HT-29 (cell line): Measurements from ENCODE around the gene IPO9. TPM values are rescaled to one million over a fixed set of nuclear protein-coding genes. Genes with fewer than 3 reads are reported as not detected.

Experiments used
- small RNA-seq: library from RNA; depleted of rRNA; stranded (forward); fragments of <200 nt; gene quantifications from one replicate; pipeline ENCODE3, GENCODE V24; 2014
- total RNA-seq: library from RNA; depleted of rRNA; stranded (reverse); fragments of >200 nt; shearing (Covaris generic); gene quantifications from 2 replicates; pipeline ENCODE4 v1.2.3, GENCODE V29; 2014; rRNA removed

The IPO9 gene
- total RNA-seq, 1 experiment from 2014 or later = 39.6 TPM

Small RNA genes lying within 50 kb of the gene (small RNA-seq; reads per million reads assigned to genes)
- gene MIR1231 = not detected
- not detected for gene MIR6739

Other genes with a start within 250 kb of the IPO9 start
- 6.2 and 6.6 TPM in 2 replicates for gene SHISA4, start 59.7 kb downstream of the IPO9 start, total RNA-seq
- gene LMOD1, start 117.4 kb downstream of the IPO9 start, total RNA-seq = not detected in 2 replicates
- 39.2 and 39.9 TPM in 2 replicates for gene TIMM17A, start 126.3 kb downstream of the IPO9 start, total RNA-seq
- gene RNPEP, start 153.5 kb downstream of the IPO9 start, total RNA-seq = 131 and 140 TPM in 2 replicates
- 812 and 1,050 TPM in 2 replicates for gene ELF3, start 181.4 kb downstream of the IPO9 start, total RNA-seq